Measurements from ENCODE around the gene KRTAP10-12.

DNA sequence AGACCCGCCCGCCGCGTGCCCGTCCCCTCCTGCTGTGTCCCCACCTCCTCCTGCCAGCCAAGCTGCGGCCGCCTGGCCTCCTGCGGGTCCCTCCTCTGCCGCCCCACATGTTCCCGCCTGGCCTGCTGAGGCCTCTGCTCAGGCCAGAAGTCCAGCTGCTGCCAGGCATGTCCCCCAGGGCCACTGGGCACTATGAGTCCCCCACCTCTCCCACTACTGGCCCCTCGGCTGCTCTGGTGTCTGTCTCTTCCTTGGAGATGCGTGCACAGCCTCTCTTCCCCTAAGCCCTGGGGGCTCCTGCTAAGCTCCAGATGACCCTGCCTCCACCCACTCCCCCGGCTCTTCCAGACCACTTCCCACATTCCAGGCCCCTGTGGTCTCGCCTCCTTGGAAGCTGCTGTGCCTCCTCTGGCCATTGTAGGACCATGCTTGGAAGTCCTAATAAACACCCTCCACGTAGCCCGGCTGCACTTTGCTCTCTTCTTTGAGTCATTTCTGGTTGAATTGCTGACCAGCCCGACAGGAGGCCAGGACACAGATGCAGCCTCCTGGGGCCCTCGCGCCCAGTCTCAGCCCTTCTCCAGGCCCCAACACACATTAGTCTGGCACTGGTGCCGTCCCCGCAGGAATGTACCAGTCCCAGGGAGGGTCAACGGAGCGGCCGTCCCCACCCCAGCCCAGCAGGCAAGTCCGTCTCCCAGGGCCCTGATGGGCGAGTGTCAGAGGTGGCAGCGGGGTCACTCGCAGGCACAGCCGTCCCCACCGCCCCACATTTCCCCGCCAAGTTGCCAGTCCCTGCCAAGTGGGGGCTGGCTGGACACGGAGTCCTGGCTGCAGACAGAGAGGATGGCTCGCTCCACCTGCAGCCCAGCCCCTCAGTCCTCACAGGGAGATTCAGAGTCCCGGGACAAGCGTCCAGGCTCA, 1.1 kb downstream of the KRTAP10-12 start:
- TF ChIP-seq GABPA (IDR thresholded peaks at IDR 0.05; ENCODE audit: low read depth, low read length) = no peak
- no peak for TF ChIP-seq GABPA (CRISPR knock-in tag; IDR thresholded peaks at IDR 0.05; ENCODE audit: low read depth)
- no peak for TF ChIP-seq ZNF431 (CRISPR knock-in tag; IDR thresholded peaks at IDR 0.05; ENCODE audit: borderline replicate concordance, low read depth)
- TF ChIP-seq NFYB (CRISPR knock-in tag; IDR thresholded peaks at IDR 0.05) = no peak
- peak; percentile 15; the same call in 1 of the 2 replicates for TF ChIP-seq CTCF (CRISPR knock-in tag; IDR thresholded peaks at IDR 0.05)
